GM12874 (cell line): ENCODE data around the gene ERN2.

Experiments
- TF ChIP-seq, protein P1 (sequence below): IDR thresholded peaks from 2 replicates; pipeline ENCODE4 v1.5.1; 2011; ENCODE audit warnings: low read depth, mild to moderate bottlenecking, control low read depth, low read length, moderate library complexity; ENCODE audit not compliant: insufficient read depth

The ERN2 gene

DNA sequence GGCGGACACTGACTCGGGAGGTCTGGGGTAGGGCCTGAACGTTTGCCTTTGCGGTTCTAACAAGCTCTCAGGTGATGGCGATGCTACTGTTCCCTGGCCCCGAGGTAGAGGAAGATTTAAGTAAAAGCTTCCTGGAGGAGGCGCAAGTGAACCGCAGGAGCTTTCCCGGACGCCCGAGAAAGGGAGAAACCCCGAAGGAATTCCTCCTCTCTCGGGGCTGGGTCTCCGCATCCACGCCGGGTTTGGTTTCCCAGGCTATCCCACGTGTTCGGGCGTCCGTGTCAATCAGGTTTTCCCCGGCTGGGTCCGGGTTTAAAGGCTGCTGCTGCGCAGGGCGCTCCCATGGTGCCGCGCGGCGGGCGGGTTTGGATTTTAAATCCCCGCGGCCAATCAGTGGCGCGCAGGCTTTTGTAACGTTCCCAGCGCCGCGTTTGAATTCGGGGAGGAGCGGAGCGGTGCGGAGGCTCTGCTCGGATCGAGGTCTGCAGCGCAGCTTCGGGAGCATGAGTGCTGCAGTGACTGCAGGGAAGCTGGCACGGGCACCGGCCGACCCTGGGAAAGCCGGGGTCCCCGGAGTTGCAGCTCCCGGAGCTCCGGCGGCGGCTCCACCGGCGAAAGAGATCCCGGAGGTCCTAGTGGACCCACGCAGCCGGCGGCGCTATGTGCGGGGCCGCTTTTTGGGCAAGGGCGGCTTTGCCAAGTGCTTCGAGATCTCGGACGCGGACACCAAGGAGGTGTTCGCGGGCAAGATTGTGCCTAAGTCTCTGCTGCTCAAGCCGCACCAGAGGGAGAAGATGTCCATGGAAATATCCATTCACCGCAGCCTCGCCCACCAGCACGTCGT lies 34.4 kb downstream of the ERN2 start, which contains the start of gene PLK1:
Gene PLK1 (plus strand): TSS at position 460 of the 844 bp plus-strand sequence. CDS start 44 bp downstream, at position 504.
- TF ChIP-seq, protein P1, sequence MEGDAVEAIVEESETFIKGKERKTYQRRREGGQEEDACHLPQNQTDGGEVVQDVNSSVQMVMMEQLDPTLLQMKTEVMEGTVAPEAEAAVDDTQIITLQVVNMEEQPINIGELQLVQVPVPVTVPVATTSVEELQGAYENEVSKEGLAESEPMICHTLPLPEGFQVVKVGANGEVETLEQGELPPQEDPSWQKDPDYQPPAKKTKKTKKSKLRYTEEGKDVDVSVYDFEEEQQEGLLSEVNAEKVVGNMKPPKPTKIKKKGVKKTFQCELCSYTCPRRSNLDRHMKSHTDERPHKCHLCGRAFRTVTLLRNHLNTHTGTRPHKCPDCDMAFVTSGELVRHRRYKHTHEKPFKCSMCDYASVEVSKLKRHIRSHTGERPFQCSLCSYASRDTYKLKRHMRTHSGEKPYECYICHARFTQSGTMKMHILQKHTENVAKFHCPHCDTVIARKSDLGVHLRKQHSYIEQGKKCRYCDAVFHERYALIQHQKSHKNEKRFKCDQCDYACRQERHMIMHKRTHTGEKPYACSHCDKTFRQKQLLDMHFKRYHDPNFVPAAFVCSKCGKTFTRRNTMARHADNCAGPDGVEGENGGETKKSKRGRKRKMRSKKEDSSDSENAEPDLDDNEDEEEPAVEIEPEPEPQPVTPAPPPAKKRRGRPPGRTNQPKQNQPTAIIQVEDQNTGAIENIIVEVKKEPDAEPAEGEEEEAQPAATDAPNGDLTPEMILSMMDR: peak; percentile 32

DNA sequence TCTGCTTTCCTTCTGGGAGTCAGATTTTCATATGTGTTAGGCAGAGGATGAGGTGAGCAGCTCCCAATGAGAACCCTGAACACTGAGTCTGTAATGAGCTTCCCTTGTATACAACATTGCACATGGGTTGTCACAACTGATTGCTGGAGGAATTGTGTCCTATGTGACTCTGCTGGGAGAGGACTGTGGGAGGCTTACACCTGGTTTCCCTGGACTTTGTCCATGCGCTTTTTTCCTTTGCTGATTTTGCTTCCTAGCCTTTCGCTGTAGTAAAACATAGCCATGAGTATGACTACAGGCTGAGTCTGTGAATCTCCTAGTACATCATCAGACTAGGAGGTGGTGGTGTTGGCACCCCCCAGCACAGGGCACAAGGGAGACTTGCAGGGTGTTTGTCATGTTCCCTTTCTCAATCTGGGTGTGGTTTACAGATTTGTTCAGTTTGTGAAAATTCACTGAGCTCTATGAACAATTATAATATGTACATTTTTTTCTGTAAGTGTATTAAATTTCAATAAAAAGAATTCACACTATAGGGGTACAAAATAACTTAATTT lies 36.0 kb downstream of the ERN2 start:
- TF ChIP-seq, protein P1: no peak

DNA sequence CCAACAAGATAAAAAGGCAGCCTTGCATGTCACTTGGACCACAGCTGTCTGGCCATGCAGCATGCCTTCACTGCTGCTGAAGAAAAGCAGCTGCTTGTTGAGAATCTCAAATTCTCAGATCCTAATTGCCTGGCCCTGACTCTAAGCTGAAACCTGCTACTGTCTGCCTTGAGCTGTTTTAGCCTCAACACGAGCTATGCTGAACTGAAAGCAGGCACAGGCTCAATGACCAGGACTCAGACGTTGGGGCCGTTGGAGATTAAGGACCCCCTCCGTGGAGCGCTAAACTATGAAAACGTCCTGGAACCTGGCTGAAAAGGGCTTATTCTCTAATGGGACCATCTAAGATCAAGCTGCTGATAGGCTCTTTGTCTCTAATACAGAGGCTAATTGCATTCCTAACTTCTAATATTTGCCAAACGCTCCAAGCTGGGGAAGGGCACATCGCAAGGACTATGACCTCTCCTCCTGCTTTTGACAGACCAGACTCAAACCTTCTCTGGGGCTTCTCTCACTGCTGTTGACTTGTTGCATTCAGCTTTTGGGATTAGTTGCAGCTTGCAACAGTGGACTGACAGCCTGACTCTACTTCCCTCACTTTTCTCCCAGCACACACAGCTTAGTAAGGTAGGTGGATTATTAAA lies 38.9 kb downstream of the ERN2 start:
- TF ChIP-seq, protein P1: no peak

DNA sequence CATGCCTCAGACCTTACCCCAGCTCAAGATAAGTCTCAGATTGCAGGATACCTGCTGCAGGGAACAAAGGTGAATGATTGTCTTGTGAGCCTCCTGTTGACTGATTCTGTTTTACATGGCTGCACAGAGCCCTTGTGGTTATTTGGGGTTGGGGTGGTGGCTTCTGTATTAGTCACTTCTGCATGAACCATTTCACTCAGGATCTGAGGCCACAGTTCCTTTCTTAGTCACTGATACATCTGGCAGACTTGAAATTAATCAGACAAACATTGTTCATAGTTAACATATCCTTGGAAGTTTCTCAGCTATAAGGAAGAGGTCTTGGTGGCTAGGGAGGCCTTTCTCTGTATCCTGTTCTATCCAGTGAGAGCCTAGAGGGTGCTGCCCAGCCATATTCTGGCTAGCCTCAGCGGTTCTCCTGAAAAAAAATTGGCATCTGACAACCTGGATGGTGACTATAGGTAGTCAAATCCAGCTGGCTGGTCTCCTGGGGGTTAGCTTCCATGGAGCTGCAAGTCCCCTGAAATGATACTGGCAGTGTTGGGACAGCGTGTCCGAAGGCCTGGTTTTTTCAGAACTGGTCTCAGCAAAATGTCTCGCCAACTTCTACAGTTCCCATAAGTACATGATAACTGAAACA lies 42.8 kb downstream of the ERN2 start:
- TF ChIP-seq, protein P1: no peak

DNA sequence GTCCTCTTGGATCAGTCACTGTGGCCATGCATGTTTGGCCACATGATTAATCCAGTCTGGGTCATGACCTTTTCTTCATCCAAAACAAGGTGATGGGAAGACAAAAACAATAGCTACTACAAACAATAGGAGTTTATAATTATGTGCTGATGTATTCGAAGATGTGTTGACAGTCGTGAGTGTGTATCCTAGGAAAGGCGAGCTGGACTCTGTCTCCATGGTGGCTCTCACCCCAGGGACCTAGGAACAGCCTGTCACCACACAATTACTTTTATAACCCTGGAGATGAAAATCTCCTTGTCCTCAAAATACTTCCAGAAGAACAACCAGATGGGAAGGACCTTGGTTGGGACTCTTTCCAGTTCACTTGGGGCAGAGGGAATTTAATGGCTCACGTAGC lies 44.1 kb downstream of the ERN2 start:
- TF ChIP-seq, protein P1: no peak

DNA sequence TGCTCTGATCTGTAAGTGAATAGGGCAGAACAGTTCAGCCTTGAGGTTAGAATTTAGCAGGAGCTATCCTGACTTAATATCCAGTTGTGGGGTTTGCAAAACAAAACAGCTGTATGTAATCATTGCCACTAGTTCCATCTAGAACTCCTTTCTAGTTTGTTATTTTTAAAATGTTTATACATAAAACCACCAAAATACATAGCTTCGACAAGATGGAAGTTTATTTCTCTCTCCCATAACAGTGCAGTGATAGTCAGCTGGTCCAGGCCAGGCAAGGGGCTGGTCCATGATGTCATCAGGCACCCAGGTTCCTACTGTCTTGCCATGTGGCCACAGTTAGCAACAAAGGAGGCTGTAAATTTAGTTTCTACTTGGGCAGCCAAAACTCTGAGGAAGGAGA lies 44.8 kb downstream of the ERN2 start:
- TF ChIP-seq, protein P1: no peak

DNA sequence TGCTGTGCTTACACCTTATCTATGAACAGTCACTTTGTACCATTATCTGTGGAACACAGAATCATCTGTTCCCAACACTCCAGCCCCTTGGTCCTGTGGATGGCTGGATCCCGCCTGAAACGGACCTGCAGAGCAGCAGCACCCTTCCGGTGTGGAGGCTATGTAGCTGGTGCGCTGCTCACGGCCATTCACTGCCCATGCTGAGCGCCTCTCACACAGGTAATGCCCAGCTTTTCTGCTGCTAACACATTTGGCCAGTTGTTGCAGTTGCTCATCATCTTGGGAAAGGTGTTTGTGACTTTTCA lies 45.7 kb downstream of the ERN2 start:
- TF ChIP-seq, protein P1: no peak
